B cell (primary cell): ENCODE results near the gene RBBP8. TPM values are rescaled to one million over a fixed set of nuclear protein-coding genes. Genes with fewer than 3 reads are reported as not detected.

Experiments used
- ATAC-seq: fragments of 200-7000 bp; cut with Tn5 transposase; one replicate; pipeline ENCODE4 v1.10.0; 2021; ENCODE audit warnings: low read depth, mild to moderate bottlenecking, moderate number of reproducible peaks, moderate library complexity
- CTCF ChIA-PET: fragments of 350-600 bp; sonication (Branson Sonifier 250); formaldehyde crosslinking; loops from one replicate; lab custom pipeline; 2021; ENCODE audit warnings: antibody characterized with exemption, inconsistent platforms; lab: Charles Lee
- POLR2A ChIA-PET: fragments of 350-600 bp; sonication (Branson Sonifier 250); formaldehyde crosslinking; loops from one replicate; lab custom pipeline; 2021; ENCODE audit warnings: antibody characterized with exemption; lab: Charles Lee
- DNase-seq: peaks from one replicate; pipeline ENCODE4 v3.0.0; 2013
- H2AFZ ChIP-seq: 2 replicates; pipeline ENCODE4 v1.6.1; 2012; ENCODE audit warnings: mild to moderate bottlenecking, low read depth, low read length; ENCODE audit not compliant: insufficient read depth, poor library complexity, severe bottlenecking
- H3K27ac ChIP-seq, 2 donors: 1 replicate in 1 of 2; 2 replicates in 1 of 2; pipeline ENCODE4 v1.5.1; 2012 to 2013; ENCODE audit warnings: low read length in 2 of 2, mild to moderate bottlenecking in 2 of 2, moderate library complexity in 1 of 2
- H3K27me3 ChIP-seq, 4 experiments: fragments of 200-600 bp in 1 of 4; sonication (generic) in 1 of 4; replicated peaks in 1 of 4; 1 replicate in 2 of 4; 2 replicates in 2 of 4; pipeline versions ENCODE4 v1.6.1 to v1.7.0; 2013 to 2016; ENCODE audit warnings: low read length in 3 of 4, mild to moderate bottlenecking in 2 of 4, mixed read lengths in 1 of 4, moderate library complexity in 1 of 4; ENCODE audit not compliant: insufficient read depth in 4 of 4, control insufficient read depth in 3 of 4; ENCODE audit errors: control extremely low read depth in 1 of 4
- H3K36me3 ChIP-seq, 2 experiments: replicated peaks in 1 of 2; 1 replicate in 1 of 2; 2 replicates in 1 of 2; pipeline versions ENCODE4 v1.6.1 to v1.7.1; 2013; ENCODE audit warnings: low read length in 1 of 2; ENCODE audit not compliant: insufficient read depth in 2 of 2, control insufficient read depth in 1 of 2; ENCODE audit errors: control extremely low read depth in 1 of 2, extremely low read depth in 1 of 2
- H3K4me1 ChIP-seq, 2 donors: fragments of 200-600 bp in 1 of 2; sonication (generic) in 1 of 2; 1 replicate in 1 of 2; 2 replicates in 1 of 2; pipeline versions ENCODE4 v1.5.1 to v1.6.1; 2013 to 2017; ENCODE audit warnings: low read length in 2 of 2; ENCODE audit not compliant: control insufficient read depth in 2 of 2, insufficient read depth in 2 of 2
- H3K4me2 ChIP-seq: replicated peaks from 2 replicates; pipeline ENCODE3; 2012; ENCODE audit warnings: mild to moderate bottlenecking, low read depth, low read length; ENCODE audit not compliant: poor library complexity, severe bottlenecking
- H3K4me3 ChIP-seq, 5 experiments: fragments of 200-600 bp in 1 of 5; sonication (generic) in 1 of 5; 1 replicate in 3 of 5; 2 replicates in 2 of 5; pipeline versions ENCODE4 v1.5.1 to v1.7.0; 2011 to 2016; ENCODE audit warnings: low read length in 4 of 5, mild to moderate bottlenecking in 4 of 5, low read depth in 2 of 5, control low read depth in 1 of 5, moderate library complexity in 1 of 5; ENCODE audit not compliant: insufficient read depth in 1 of 5; ENCODE audit errors: control extremely low read depth in 1 of 5, extremely low read depth in 1 of 5
- H3K79me2 ChIP-seq: fragments of 200-600 bp; sonication (generic); one replicate; pipeline ENCODE4 v1.6.0; 2016; ENCODE audit warnings: low read length; ENCODE audit not compliant: control insufficient read depth, insufficient read depth
- H3K9ac ChIP-seq: fragments of 200-600 bp; sonication (generic); 2 replicates; pipeline ENCODE4 v1.6.1; 2017; ENCODE audit warnings: mild to moderate bottlenecking, low read length, moderate library complexity
- H3K9me3 ChIP-seq, 3 donors: one replicate each; pipeline versions ENCODE4 v1.6.1 to v1.7.1; 2013; ENCODE audit warnings: low read length in 2 of 3; ENCODE audit not compliant: control insufficient read depth in 2 of 3, insufficient read depth in 1 of 3; ENCODE audit errors: control extremely low read depth in 1 of 3
- H4K20me1 ChIP-seq: 2 replicates; pipeline ENCODE4 v1.6.0; 2012; ENCODE audit warnings: mild to moderate bottlenecking, low read length; ENCODE audit not compliant: insufficient read depth, control insufficient read depth, poor library complexity, severe bottlenecking
- H3K27ac Mint-ChIP-seq: one replicate; pipeline ENCODE4 v1.8.0; 2021; ENCODE audit warnings: mixed read lengths
- H3K27me3 Mint-ChIP-seq: one replicate; pipeline ENCODE4 v1.8.0; 2021; ENCODE audit warnings: mixed read lengths
- H3K4me1 Mint-ChIP-seq: one replicate; pipeline ENCODE4 v1.8.0; 2021; ENCODE audit warnings: mixed read lengths
- H3K4me3 Mint-ChIP-seq: one replicate; pipeline ENCODE4 v1.8.0; 2021; ENCODE audit warnings: mixed read lengths
- H3K9me3 Mint-ChIP-seq: one replicate; pipeline ENCODE4 v1.8.0; 2022; ENCODE audit warnings: mixed read lengths; ENCODE audit not compliant: insufficient read depth
- CTCF ChIP-seq: fragments of 200-600 bp; IDR thresholded peaks from one replicate; pipeline ENCODE4 v1.8.0; 2022; ENCODE audit warnings: antibody characterized with exemption, mild to moderate bottlenecking
- EZH2 ChIP-seq: IDR thresholded peaks from 2 replicates; pipeline ENCODE4 v1.6.1; 2012; ENCODE audit warnings: borderline replicate concordance, low read depth, mild to moderate bottlenecking, moderate library complexity, low read length; ENCODE audit not compliant: insufficient read depth, poor library complexity, severe bottlenecking
- WGBS: methylation state at CpG from one replicate; pipeline ENCODE4 v1.1.5; 2013; ENCODE audit warnings: missing lambda C conversion rate; ENCODE audit not compliant: insufficient coverage; 5-methylcytosine and 5-hydroxymethylcytosine counted together
- intact Hi-C: fragments of 100-400 bp; cut with micrococcal nuclease; formaldehyde crosslinking; loops from one replicate; pipeline ENCODE4 v1.10.0; 2022
- polyA plus RNA-seq: library from polyadenylated mRNA; depleted of rRNA; stranded (reverse); fragments of >200 nt; gene quantifications from 2 replicates; pipeline ENCODE4 v1.2.3, GENCODE V29; 2012
- total RNA-seq, 2 donors: library from RNA; stranded (reverse); fragments of 120-200 nt in 1 of 2; gene quantifications; 1 replicate in 1 of 2; 2 replicates in 1 of 2; pipeline versions ENCODE4 v1.2.3 to v1.2.4, GENCODE V29; 2013 to 2022

The RBBP8 gene
- total and polyA plus RNA-seq, 2 donors (not counting 1 experiment from before 2014, with no cell fraction given): 2.9 to 18.0 TPM

GRCh38 chr18:23020555-23021294, 87.6 kb downstream of the RBBP8 start:
- ChIA-PET CTCF (no interaction called here), POLR2A (no interaction called here)
- Histone ChIP-seq H3K27ac (peak overlapping the region in 1 of 2 donors; percentile 8), H3K79me2 (no peaks in the 10 kb centered on the region), H3K4me2 (peak overlapping the region; percentile 12), H4K20me1 (no peaks in the 10 kb centered on the region), H2AFZ (peak overlapping the region; percentile 5), H3K4me3 (peak overlapping the region in 1 of 5 experiments; percentile 29), H3K27me3 (no peaks in the 10 kb centered on the region), H3K4me1 (peaks cover 0 to 2% of the 10 kb centered on the region in 2 donors), H3K9me3 (no peaks in the 10 kb centered on the region), H3K9ac (peak overlapping the region; percentile 39), H3K36me3 (no peaks in the 10 kb centered on the region)
- ATAC-seq: no peak
- peak overlapping the region; percentile 42 for H3K4me3 Mint-ChIP-seq
- H3K27me3 Mint-ChIP-seq: no peaks in the 10 kb centered on the region
- intact Hi-C loops: loop anchor here (5.0 kb wide), 1 partner anchor 337 kb away; no protein-coding TSS in a partner anchor
- H3K9me3 Mint-ChIP-seq: no peaks in the 10 kb centered on the region
- 20% methylated on average over 1 of the region's 5 CpGs for WGBS
- peak overlapping the region; percentile 33 for H3K27ac Mint-ChIP-seq
- H3K4me1 Mint-ChIP-seq: peaks cover 11% of the 10 kb centered on the region
- TF ChIP-seq EZH2 (no peak), CTCF (no peak)
- no peak for DNase-seq

DNA sequence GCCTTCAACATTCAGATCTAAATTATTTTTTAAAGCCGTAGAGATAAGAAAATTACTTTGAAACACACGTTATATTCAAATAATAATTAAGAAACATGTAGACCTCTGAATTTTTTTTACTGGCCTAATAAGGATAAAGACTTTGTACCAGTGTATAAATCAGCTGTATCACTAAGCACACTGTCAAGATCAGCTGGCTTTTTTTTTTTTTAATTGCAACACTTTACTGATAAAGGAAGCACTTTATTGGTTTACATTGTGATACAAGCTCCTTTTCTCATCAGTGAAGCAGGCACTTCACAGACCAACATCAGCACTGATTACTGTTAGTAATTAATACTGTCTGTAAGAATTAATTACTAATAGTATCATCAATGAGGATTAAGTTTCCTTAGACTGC, 88.5 kb downstream of the RBBP8 start:
- H3K27me3 ChIP-seq: no peaks in the 10 kb centered on the region
- ATAC-seq: no peak
- no peaks in the 10 kb centered on the region for H3K9me3 Mint-ChIP-seq
- no peak overlapping the region for H3K9ac ChIP-seq
- TF ChIP-seq CTCF (no peak), EZH2 (no peak)
- peaks cover 0 to 2% of the 10 kb centered on the region in 2 donors for H3K4me1 ChIP-seq
- H3K4me2 ChIP-seq: no peak overlapping the region
- H3K27ac ChIP-seq: no peak overlapping the region
- intact Hi-C loops: loop anchor here (5.0 kb wide), 1 partner anchor 336 kb away; no protein-coding TSS in a partner anchor
- no peaks in the 10 kb centered on the region for H3K27me3 Mint-ChIP-seq
- CTCF ChIA-PET: no interaction called here
- H3K9me3 ChIP-seq: no peaks in the 10 kb centered on the region
- H3K4me3 Mint-ChIP-seq: no peak overlapping the region
- POLR2A ChIA-PET: no interaction called here
- no peaks in the 10 kb centered on the region for H3K36me3 ChIP-seq
- H4K20me1 ChIP-seq: no peaks in the 10 kb centered on the region
- no CpG with 5 or more reads among the region's 2 CpGs for WGBS
- no peak overlapping the region for H3K27ac Mint-ChIP-seq
- H2AFZ ChIP-seq: no peak overlapping the region
- DNase-seq: no peak
- peaks cover 11% of the 10 kb centered on the region for H3K4me1 Mint-ChIP-seq
- no peak overlapping the region for H3K4me3 ChIP-seq
- no peaks in the 10 kb centered on the region for H3K79me2 ChIP-seq
